Brain microvascular endothelial cell (primary cell): ENCODE measurements around the gene TARBP1.

Experiments
- DNase-seq: peaks from one replicate; pipeline ENCODE4 v3.0.0-alpha.2; 2020
- H3K27ac ChIP-seq: fragments of 250-450 bp; sonication (Bioruptor Pico); 2 replicates; pipeline ENCODE4 v1.5.1; 2020; ENCODE audit warnings: mild to moderate bottlenecking, moderate library complexity
- H3K27me3 ChIP-seq: fragments of 250-450 bp; sonication (Bioruptor Pico); replicated peaks from 2 replicates; pipeline ENCODE4 v1.5.1; 2020; ENCODE audit warnings: mild to moderate bottlenecking
- H3K36me3 ChIP-seq: fragments of 250-450 bp; sonication (Bioruptor Pico); replicated peaks from 2 replicates; pipeline ENCODE4 v1.5.1; 2020; ENCODE audit warnings: mild to moderate bottlenecking
- H3K4me3 ChIP-seq: 2 replicates; pipeline ENCODE4 v1.5.1; 2011; ENCODE audit warnings: low read depth, mild to moderate bottlenecking, control low read depth, low read length, moderate library complexity
- in situ Hi-C: cut with HindIII; loops from 2 replicates; pipeline ENCODE4 v1.10.0; 2017; ENCODE audit warnings: low sequenced_read_pairs, low pct_ligation_motif_present
- TF ChIP-seq, protein P1 (sequence below): IDR thresholded peaks from 2 replicates; pipeline ENCODE4 v1.5.1; 2011; ENCODE audit warnings: low read depth, mild to moderate bottlenecking, moderate library complexity, low read length, control low read depth, inconsistent platforms; ENCODE audit errors: missing control alignments

Gene TARBP1

DNA sequence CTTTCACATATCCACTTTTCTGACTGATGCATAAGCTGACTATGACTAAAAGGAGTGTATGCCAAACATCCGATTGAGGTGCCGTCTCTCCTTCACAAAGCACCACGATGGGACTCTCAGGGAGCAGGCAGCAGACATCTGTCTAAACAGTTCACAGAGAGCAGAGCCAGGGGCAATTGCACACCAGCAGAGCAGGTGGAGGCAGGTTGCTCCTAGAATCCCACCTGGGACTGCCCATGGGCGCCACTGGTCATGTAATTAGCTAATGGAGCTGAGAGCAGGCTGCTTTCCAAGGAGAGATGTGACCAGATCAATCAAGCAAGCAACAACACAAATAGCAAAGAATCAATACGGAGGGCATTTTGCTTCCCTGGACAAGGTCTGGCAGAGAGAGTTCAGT, 136.2 kb downstream of the TARBP1 start:
- no peaks in the 10 kb centered on the region for H3K27me3 ChIP-seq
- H3K4me3 ChIP-seq = no peak overlapping the region
- in situ Hi-C loops = no loop called here
- TF ChIP-seq, protein P1, sequence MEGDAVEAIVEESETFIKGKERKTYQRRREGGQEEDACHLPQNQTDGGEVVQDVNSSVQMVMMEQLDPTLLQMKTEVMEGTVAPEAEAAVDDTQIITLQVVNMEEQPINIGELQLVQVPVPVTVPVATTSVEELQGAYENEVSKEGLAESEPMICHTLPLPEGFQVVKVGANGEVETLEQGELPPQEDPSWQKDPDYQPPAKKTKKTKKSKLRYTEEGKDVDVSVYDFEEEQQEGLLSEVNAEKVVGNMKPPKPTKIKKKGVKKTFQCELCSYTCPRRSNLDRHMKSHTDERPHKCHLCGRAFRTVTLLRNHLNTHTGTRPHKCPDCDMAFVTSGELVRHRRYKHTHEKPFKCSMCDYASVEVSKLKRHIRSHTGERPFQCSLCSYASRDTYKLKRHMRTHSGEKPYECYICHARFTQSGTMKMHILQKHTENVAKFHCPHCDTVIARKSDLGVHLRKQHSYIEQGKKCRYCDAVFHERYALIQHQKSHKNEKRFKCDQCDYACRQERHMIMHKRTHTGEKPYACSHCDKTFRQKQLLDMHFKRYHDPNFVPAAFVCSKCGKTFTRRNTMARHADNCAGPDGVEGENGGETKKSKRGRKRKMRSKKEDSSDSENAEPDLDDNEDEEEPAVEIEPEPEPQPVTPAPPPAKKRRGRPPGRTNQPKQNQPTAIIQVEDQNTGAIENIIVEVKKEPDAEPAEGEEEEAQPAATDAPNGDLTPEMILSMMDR = no peak
- no peak for DNase-seq
- no peaks in the 10 kb centered on the region for H3K36me3 ChIP-seq
- no peak overlapping the region for H3K27ac ChIP-seq
